ENCODE measurements around the gene PLCD1.
A peak's percentile ranks its signal among the peaks of the same experiment; 100 is the strongest.
"Not testable (repeated sequence)": the region's sequence is repeated elsewhere in the genome, so short reads cannot be mapped to it uniquely, and the experiment has no call there.

PLCD1 gene

GRCh38 chr3:37993820-37994638 lies 35.4 kb downstream of the PLCD1 start:
- peak; percentile 80 for ATAC-seq (replicated peaks)
- peaks cover 17 to 20% of the 10 kb centered on the region in 2 donors for H3K36me3 Mint-ChIP-seq
- peaks cover 0 to 3% of the 10 kb centered on the region in 2 donors for H3K9me3 Mint-ChIP-seq
- peak; percentile 77 for DNase-seq
- H3K4me1 Mint-ChIP-seq: peaks cover 35 to 52% of the 10 kb centered on the region in 2 donors
- no peaks in the 10 kb centered on the region for H3K27me3 Mint-ChIP-seq
- peak overlapping the region; percentile 91 to 96 for H3K4me3 Mint-ChIP-seq
- peak overlapping the region; percentile 96 for H3K27ac Mint-ChIP-seq

- Mint-ChIP-seq H3K9me3 (peaks cover 0 to 3% of the 10 kb centered on the region in 2 donors), H3K36me3 (peaks cover 17 to 20% of the 10 kb centered on the region in 2 donors), H3K4me1 (peaks cover 32 to 46% of the 10 kb centered on the region in 2 donors), H3K27me3 (no peaks in the 10 kb centered on the region), H3K4me3 (peak overlapping the region; percentile 91 to 96), H3K27ac (peak overlapping the region; percentile 96)
- ATAC-seq (replicated peaks) (no peak), DNase-seq (no peak)
These were observed 36.0 kb downstream of the PLCD1 start for GRCh38 chr3:37993460-37993819.

GRCh38 chr3:37993067-37993455 lies 36.4 kb downstream of the PLCD1 start:
- H3K9me3 Mint-ChIP-seq: peaks cover 0 to 3% of the 10 kb centered on the region in 2 donors
- peaks cover 17 to 20% of the 10 kb centered on the region in 2 donors for H3K36me3 Mint-ChIP-seq
- H3K27ac Mint-ChIP-seq: peak overlapping the region; percentile 4
- H3K27me3 Mint-ChIP-seq: no peaks in the 10 kb centered on the region
- DNase-seq: no peak
- ATAC-seq (replicated peaks): no peak
- peaks cover 28 to 42% of the 10 kb centered on the region in 2 donors for H3K4me1 Mint-ChIP-seq
- H3K4me3 Mint-ChIP-seq: peak overlapping the region; percentile 23 to 91

- ATAC-seq (replicated peaks): no peak
- no peak overlapping the region for H3K4me3 Mint-ChIP-seq
- no peak for DNase-seq
- H3K4me1 Mint-ChIP-seq: peaks cover 26 to 40% of the 10 kb centered on the region in 2 donors
- H3K27me3 Mint-ChIP-seq: no peaks in the 10 kb centered on the region
- peaks cover 17 to 20% of the 10 kb centered on the region in 2 donors for H3K36me3 Mint-ChIP-seq
- no peak overlapping the region for H3K27ac Mint-ChIP-seq
- peaks cover 0 to 3% of the 10 kb centered on the region in 2 donors for H3K9me3 Mint-ChIP-seq
These were observed 37.0 kb downstream of the PLCD1 start for GRCh38 chr3:37992271-37993066.

- peaks cover 20 to 34% of the 10 kb centered on the region in 2 donors for H3K4me1 Mint-ChIP-seq
These were observed 37.6 kb downstream of the PLCD1 start for GRCh38 chr3:37991823-37992222.

GRCh38 chr3:37991109-37991508 lies 38.3 kb downstream of the PLCD1 start:
- Mint-ChIP-seq H3K27ac (no peak overlapping the region), H3K4me3 (no peak overlapping the region)
- ATAC-seq (replicated peaks): no peak

More at GRCh38 chr3:37991823-37992222, 37.6 kb downstream of the PLCD1 start:
- H3K27me3 Mint-ChIP-seq: no peaks in the 10 kb centered on the region
- H3K4me3 Mint-ChIP-seq: no peak overlapping the region
- ATAC-seq (replicated peaks) (no peak), DNase-seq (no peak)
- H3K27ac Mint-ChIP-seq: peak overlapping the region; percentile 47
- peaks cover 12 to 14% of the 10 kb centered on the region in 2 donors for H3K36me3 Mint-ChIP-seq
- peaks cover 0 to 3% of the 10 kb centered on the region in 2 donors for H3K9me3 Mint-ChIP-seq

GRCh38 chr3:37990527-37990926 lies 38.9 kb downstream of the PLCD1 start, which contains the start of gene VILL:
VILL (plus strand) TSS chr3:37990786; CDS start chr3:37993673, 2,887 bp downstream.
- Mint-ChIP-seq H3K27ac (peak within 1 kb of the TSS; percentile 47), H3K9me3 (no peaks in the 10 kb centered on the region), H3K4me1 (peaks cover 14 to 23% of the 10 kb centered on the region in 2 donors), H3K36me3 (peaks cover under 1 to 2% of the 10 kb centered on the region in 2 donors), H3K4me3 (no peak within 1 kb of the TSS), H3K27me3 (no peaks in the 10 kb centered on the region)
- ATAC-seq (replicated peaks): no peak
- no peak for DNase-seq

More at GRCh38 chr3:37991109-37991508, 38.3 kb downstream of the PLCD1 start:
- Mint-ChIP-seq H3K36me3 (peaks cover 5 to 7% of the 10 kb centered on the region in 2 donors), H3K27me3 (no peaks in the 10 kb centered on the region), H3K9me3 (no peaks in the 10 kb centered on the region), H3K4me1 (peaks cover 17 to 27% of the 10 kb centered on the region in 2 donors)
- no peak for DNase-seq

- Mint-ChIP-seq H3K27ac (no peak overlapping the region), H3K27me3 (no peaks in the 10 kb centered on the region), H3K36me3 (no peaks in the 10 kb centered on the region), H3K9me3 (no peaks in the 10 kb centered on the region), H3K4me3 (no peak overlapping the region), H3K4me1 (peaks cover 11 to 17% of the 10 kb centered on the region in 2 donors)
- ATAC-seq (replicated peaks) (no peak), DNase-seq (no peak)
These were observed 39.5 kb downstream of the PLCD1 start for GRCh38 chr3:37989821-37990480.

GRCh38 chr3:37988931-37989525 lies 40.4 kb downstream of the PLCD1 start:
- H3K27me3 Mint-ChIP-seq: no peaks in the 10 kb centered on the region
- no peak overlapping the region for H3K4me3 Mint-ChIP-seq
- DNase-seq (no peak), ATAC-seq (replicated peaks) (no peak)
- H3K36me3 Mint-ChIP-seq: no peaks in the 10 kb centered on the region
- H3K27ac Mint-ChIP-seq: peak overlapping the region; percentile 9
- H3K9me3 Mint-ChIP-seq: no peaks in the 10 kb centered on the region
- peaks cover 5 to 8% of the 10 kb centered on the region in 2 donors for H3K4me1 Mint-ChIP-seq

- not testable (repeated sequence) for DNase-seq; H3K27ac Mint-ChIP-seq; H3K4me3 Mint-ChIP-seq; ATAC-seq (replicated peaks); H3K36me3 Mint-ChIP-seq; H3K27me3 Mint-ChIP-seq; H3K9me3 Mint-ChIP-seq; H3K4me1 Mint-ChIP-seq
These were observed 41.1 kb downstream of the PLCD1 start for GRCh38 chr3:37988376-37988775.

- DNase-seq (no peak), ATAC-seq (replicated peaks) (no peak)
- Mint-ChIP-seq H3K36me3 (no peaks in the 10 kb centered on the region), H3K27ac (no peak overlapping the region), H3K9me3 (no peaks in the 10 kb centered on the region), H3K27me3 (no peaks in the 10 kb centered on the region), H3K4me3 (no peak overlapping the region), H3K4me1 (no peaks in the 10 kb centered on the region)
These were observed 41.7 kb downstream of the PLCD1 start for GRCh38 chr3:37987751-37988179.

- H3K4me1 Mint-ChIP-seq: no peaks in the 10 kb centered on the region
- no peaks in the 10 kb centered on the region for H3K9me3 Mint-ChIP-seq
- H3K27ac Mint-ChIP-seq: no peak overlapping the region
- H3K27me3 Mint-ChIP-seq: no peaks in the 10 kb centered on the region
- ATAC-seq (replicated peaks) (no peak), DNase-seq (no peak)
- H3K36me3 Mint-ChIP-seq: no peaks in the 10 kb centered on the region
- H3K4me3 Mint-ChIP-seq: no peak overlapping the region
These were observed 42.1 kb downstream of the PLCD1 start for GRCh38 chr3:37987315-37987697.

- ATAC-seq (replicated peaks) (no peak), DNase-seq (no peak)
- H3K27me3 Mint-ChIP-seq: no peaks in the 10 kb centered on the region
- no peaks in the 10 kb centered on the region for H3K36me3 Mint-ChIP-seq
- no peaks in the 10 kb centered on the region for H3K9me3 Mint-ChIP-seq
- H3K4me1 Mint-ChIP-seq: no peaks in the 10 kb centered on the region
- H3K4me3 Mint-ChIP-seq: no peak overlapping the region
- no peak overlapping the region for H3K27ac Mint-ChIP-seq
These were observed 42.7 kb downstream of the PLCD1 start for GRCh38 chr3:37986479-37987314.
